CD4-positive, alpha-beta T cell treated with Interleukin-15 for 4 hours (primary cell): Measurements from ENCODE around the gene ZNF84.

Source experiments
- DNase-seq: peaks from one replicate; pipeline ENCODE4 v3.0.0-alpha.2; 2020; ENCODE audit warnings: low spot score

The ZNF84 gene

GRCh38 chr12:133037207-133038005, at the start of gene ZNF84:
Gene ZNF84, plus strand, starts transcription at chr12:133037509. Its CDS starts 3,959 bp downstream, at chr12:133041468.
- peak; percentile 98 for DNase-seq

- DNase-seq = no peak
Measured at GRCh38 chr12:132998741-132999140, 38.6 kb upstream of the ZNF84 start.

- no peak for DNase-seq
Measured at GRCh38 chr12:133010657-133011297, 26.5 kb upstream of the ZNF84 start.

GRCh38 chr12:133023566-133023965, 13.7 kb upstream of the ZNF84 start:
- DNase-seq = no peak

GRCh38 chr12:133026996-133027395, 10.3 kb upstream of the ZNF84 start:
- no peak for DNase-seq

- DNase-seq = no peak
Measured at GRCh38 chr12:133038118-133038709, 905 bp downstream of the ZNF84 start.

GRCh38 chr12:133046698-133047097, 9.4 kb downstream of the ZNF84 start:
- no peak for DNase-seq

GRCh38 chr12:133057446-133057845, 20.1 kb downstream of the ZNF84 start:
- DNase-seq = no peak

- no peak for DNase-seq
Measured at GRCh38 chr12:133058203-133059113, 21.1 kb downstream of the ZNF84 start.

GRCh38 chr12:133061954-133062353, 24.6 kb downstream of the ZNF84 start:
- no peak for DNase-seq

- no peak for DNase-seq
Measured at GRCh38 chr12:133063556-133063955, 26.2 kb downstream of the ZNF84 start.

- no peak for DNase-seq
Measured at GRCh38 chr12:133073836-133074235, 36.5 kb downstream of the ZNF84 start.

GRCh38 chr12:133080026-133080367, 42.7 kb downstream of the ZNF84 start:
- DNase-seq = peak; percentile 97

- peak; percentile 95 for DNase-seq
Measured at GRCh38 chr12:133080368-133081158, 43.3 kb downstream of the ZNF84 start, which contains the start of gene ZNF140. Gene ZNF140, plus strand, starts transcription at chr12:133080923. Its CDS starts 398 bp downstream, at chr12:133081321.

GRCh38 chr12:133081159-133081780, 44.0 kb downstream of the ZNF84 start:
- DNase-seq = no peak

GRCh38 chr12:133083345-133083744, 46.0 kb downstream of the ZNF84 start:
- DNase-seq = no peak

- no peak for DNase-seq
Measured at GRCh38 chr12:133105620-133106019, 68.3 kb downstream of the ZNF84 start.

- DNase-seq = no peak
Measured at GRCh38 chr12:133106253-133106652, 68.9 kb downstream of the ZNF84 start.

GRCh38 chr12:133107121-133107520, 69.8 kb downstream of the ZNF84 start:
- no peak for DNase-seq

- DNase-seq = no peak
Measured at GRCh38 chr12:133108150-133108549, 70.8 kb downstream of the ZNF84 start.
